LNCaP clone FGC (cell line): ENCODE data around the gene TRMT1.

Experiments
- DNase-seq: peaks from one replicate; pipeline ENCODE4 v3.0.0-alpha.2; 2011; ENCODE audit warnings: low read depth
- H3K4me3 ChIP-seq: 2 replicates; pipeline ENCODE4 v1.5.1; 2011; ENCODE audit warnings: mild to moderate bottlenecking, low read depth, low read length, control low read depth
- CTCF ChIP-seq: IDR thresholded peaks from 2 replicates; pipeline ENCODE4 v1.5.1; 2012; ENCODE audit warnings: mild to moderate bottlenecking; ENCODE audit not compliant: control insufficient read depth, insufficient read depth; ENCODE audit errors: extremely low read depth

TRMT1 gene

GRCh38 chr19:13090511-13091231, 25.9 kb downstream of the TRMT1 start:
- no peak overlapping the region for H3K4me3 ChIP-seq
- no peak for TF ChIP-seq CTCF
- no peak for DNase-seq

- no peak for DNase-seq
- H3K4me3 ChIP-seq: no peak overlapping the region
- TF ChIP-seq CTCF: no peak
Observed at GRCh38 chr19:13089857-13090507, 26.6 kb downstream of the TRMT1 start.

GRCh38 chr19:13089139-13089856, 27.2 kb downstream of the TRMT1 start:
- TF ChIP-seq CTCF: no peak
- DNase-seq: no peak
- no peak overlapping the region for H3K4me3 ChIP-seq

GRCh38 chr19:13087795-13088537, 28.6 kb downstream of the TRMT1 start:
- H3K4me3 ChIP-seq: no peak overlapping the region
- DNase-seq: no peak
- TF ChIP-seq CTCF: no peak

GRCh38 chr19:13087295-13087694, 29.2 kb downstream of the TRMT1 start:
- DNase-seq: no peak
- no peak for TF ChIP-seq CTCF
- no peak overlapping the region for H3K4me3 ChIP-seq

- DNase-seq: no peak
- TF ChIP-seq CTCF: no peak
Observed at GRCh38 chr19:13086341-13086740, 30.2 kb downstream of the TRMT1 start.

More at GRCh38 chr19:13086341-13086740, 30.2 kb downstream of the TRMT1 start:
- no peak overlapping the region for H3K4me3 ChIP-seq
